Testis (tissue), 2 donors: ENCODE measurements around the gene YBX2.

Source experiments
- CTCF ChIP-seq, 3 experiments: fragments of 450-650 bp in 2 of 3; fragments of 200-600 bp in 1 of 3; sonication (generic) in 1 of 3; IDR thresholded peaks; one replicate each; pipeline ENCODE4 v1.5.1; 2016 to 2019; ENCODE audit warnings: antibody characterized with exemption in 3 of 3, mild to moderate bottlenecking in 2 of 3, moderate library complexity in 1 of 3
- POLR2A ChIP-seq: fragments of 450-650 bp; IDR thresholded peaks from one replicate; pipeline ENCODE4 v1.6.1; 2017; ENCODE audit warnings: antibody characterized with exemption, mild to moderate bottlenecking, moderate library complexity

DNA sequence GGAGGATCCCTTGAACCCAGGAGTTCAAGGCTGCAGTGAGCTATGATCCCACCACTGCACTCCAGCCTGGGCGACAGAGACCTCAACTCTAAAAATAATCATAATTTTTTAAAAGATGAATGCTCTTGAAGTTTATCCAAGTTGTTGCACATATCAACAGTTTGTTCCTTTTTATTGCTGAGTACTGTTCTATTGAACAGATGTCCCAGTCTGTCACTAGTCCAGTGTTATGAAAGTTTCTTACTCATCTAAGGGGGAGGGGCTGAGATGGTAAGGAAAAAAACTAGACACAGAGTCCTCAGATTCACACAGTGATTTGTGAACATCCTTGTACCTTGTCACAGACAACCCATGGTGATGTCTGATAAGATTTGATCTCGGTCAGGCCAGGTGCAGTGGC lies 45.7 kb upstream of the YBX2 start:
- no peak for TF ChIP-seq CTCF (IDR thresholded peaks at IDR 0.05)
- no peak for TF ChIP-seq POLR2A
